Dedifferentiated amniotic fluid mesenchymal stem cell (primary cell): Measurements from ENCODE around the gene NRXN2.

ENCODE experiments used
- DNase-seq: peaks from one replicate; pipeline ENCODE4 v3.0.0-alpha.2; 2016; ENCODE audit errors: extremely low spot score

Gene NRXN2

DNA sequence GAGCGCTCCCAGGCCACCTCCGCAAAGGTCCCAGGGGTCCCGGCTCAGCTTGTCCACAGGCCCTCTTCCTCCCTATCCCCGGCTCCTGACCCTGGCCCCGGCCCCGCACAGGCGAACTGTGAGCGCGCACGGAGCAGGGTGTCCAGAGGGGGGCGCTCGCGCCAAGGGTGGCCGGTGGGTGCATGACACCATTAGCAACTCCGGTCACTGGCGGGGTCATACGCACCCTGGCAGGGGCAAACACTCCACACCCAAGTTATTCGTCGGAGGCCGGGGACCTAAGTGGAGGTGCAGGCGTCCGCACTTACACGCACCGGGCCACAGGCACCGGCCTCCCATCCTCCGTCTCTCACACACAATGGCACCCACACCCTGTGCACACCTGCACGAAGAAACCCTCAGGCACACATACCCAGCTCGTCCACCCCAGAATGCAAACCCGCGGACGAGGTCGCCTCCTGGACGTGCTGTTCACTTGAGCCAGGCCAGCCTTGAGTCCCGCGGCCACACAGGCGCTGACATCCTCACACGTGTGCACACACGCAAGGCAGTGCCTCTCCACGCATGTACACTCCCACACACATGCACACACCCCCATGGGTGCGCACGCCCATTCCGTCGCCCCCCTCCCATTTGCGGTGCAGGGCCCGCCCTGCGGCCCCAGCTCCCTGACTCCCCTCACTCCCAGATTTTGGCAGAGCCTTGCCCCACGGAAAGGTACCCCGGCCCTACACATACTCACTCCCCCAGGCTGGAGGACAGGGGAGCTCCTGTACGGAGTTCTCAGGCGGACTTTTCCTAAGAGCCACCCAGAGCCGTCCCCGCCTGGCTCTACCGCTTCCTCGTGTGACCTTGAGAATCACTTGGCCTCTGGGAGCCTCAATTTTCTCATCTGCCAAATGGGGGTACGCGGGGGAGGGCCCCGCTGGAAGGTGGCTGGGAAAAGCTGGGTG lies 20.9 kb upstream of the NRXN2 start, which contains the start of gene RASGRP2:
RASGRP2 (minus strand) TSS at position 552 of the 953 bp plus-strand sequence. CDS start 1,276 bp downstream, outside the sequence.
- DNase-seq: no peak

DNA sequence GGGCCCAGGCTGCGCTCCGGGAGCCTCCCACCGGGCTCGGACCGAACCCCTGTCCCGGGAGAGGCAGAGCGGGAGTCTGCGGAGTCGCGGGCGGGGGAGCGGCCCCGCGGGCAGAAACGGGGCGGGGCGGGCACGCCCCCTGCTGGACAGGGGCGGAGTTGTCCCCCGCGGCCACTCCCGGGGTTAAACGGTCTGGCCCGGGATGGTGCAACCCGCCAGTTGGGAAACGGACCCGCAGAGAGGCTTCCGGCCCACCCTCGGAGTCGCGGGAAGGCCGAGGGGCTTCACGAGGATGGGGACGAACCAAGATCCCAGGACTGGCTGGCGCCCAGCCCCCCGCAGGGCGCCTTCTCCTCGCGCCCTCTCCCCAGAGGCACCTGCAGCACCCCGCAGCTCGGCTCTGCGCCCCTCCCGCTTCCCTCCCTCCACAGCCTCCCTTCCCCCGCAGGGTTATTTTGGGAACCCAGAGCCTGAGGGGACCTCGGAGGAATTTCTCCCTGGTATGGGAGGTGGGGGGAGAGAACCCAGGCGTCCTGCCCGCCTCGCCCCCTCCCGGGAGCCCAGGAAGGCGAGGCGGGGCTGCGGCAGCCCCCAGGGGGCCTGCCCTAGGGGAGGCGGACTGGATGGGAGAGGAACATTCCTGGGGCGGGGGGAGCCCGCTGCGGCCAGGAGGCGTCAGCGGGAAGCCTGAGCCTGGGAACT lies 20.0 kb upstream of the NRXN2 start:
- no peak for DNase-seq

DNA sequence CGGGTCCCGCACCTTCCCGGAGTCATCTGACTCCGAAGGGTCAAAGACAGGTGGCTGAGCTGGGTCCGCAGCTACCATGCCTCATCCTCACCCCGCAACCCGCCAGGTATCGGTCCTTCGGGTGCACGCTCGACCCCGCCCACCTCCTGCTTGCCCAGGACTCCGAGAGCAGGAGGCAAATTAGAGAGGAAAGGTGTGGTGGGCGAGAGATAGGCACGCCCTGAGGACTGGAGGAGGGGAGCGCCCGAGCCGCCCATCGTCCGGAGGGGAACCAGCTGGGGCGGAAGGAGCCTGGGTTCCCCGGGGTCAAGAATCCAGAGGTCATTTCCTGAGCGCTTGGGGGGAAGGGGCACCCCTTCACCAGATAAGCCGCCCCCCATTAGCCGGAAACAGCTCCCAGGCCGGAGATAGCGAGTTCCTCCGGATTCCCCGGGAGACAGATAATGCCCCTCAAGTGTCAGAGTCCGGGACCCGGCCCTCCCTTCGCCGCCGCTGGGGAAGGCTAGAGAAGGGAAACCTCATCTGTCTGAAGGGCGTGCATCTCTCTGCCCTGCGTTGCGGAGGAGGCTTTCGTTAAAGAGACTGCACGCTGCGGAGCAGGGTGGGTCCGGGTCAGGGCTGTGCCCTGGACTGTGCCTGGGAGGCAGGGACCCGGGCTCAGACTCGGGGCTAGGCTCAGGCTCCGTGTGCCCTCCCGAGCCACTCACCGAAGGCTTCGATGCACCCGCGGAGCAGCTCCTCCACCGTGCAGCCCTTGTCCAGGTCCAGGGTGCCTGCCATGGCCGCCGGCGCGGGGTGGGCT lies 19.3 kb upstream of the NRXN2 start:
- DNase-seq: no peak

DNA sequence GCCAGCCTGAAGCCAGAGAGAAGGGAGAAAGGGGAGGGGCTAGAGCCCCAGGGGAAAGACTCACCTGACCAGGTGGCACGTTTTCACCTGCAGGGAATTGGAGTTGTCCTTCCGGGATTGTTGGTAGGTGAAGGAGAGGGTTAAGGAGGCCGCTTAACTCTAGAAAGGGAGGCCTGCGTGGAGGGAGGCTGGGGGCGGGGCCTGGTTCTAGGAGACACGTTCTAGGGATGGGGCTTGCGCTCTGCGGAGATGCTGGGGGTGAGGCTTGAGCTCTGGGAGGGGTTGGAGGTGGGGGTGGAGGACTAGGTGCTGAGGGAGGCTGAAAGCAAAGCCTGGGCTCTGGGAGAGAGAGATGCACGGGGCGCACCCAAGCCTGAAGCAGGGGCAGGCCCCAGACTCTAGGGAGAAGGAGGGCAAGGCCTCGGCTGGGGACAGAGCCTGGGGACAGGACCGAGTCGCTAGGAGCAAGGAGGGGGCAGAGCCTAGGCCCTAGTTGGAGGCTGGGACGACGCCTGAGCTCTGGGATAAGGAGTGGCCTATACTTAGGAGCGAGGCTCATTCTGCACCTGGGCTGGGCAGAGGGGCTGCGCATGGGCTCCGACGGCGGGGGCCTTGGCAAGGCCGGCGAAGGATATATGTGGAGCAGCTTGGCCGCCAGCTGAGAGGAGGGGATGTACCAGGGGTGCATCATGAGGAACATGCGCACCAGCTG lies 18.5 kb upstream of the NRXN2 start:
- DNase-seq: no peak

DNA sequence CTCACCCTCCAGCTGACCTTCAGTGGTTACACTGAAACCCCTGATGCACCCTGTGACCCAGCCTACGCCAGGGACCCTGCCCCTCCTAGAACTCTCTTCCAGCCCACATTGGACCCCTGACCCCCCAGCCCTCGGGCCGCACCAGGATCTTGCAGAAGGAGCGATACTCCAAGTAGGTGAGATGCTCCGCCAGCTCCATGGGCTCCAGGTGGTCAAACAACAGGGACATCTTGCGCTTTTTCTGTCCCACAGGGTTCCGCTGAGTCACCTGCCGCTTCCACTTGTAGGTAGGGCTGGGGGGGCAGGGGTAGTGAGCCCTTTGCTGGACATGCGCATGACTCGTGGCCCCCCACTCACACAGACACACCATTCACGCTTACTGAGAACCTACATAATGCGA lies 16.9 kb upstream of the NRXN2 start:
- DNase-seq: no peak

DNA sequence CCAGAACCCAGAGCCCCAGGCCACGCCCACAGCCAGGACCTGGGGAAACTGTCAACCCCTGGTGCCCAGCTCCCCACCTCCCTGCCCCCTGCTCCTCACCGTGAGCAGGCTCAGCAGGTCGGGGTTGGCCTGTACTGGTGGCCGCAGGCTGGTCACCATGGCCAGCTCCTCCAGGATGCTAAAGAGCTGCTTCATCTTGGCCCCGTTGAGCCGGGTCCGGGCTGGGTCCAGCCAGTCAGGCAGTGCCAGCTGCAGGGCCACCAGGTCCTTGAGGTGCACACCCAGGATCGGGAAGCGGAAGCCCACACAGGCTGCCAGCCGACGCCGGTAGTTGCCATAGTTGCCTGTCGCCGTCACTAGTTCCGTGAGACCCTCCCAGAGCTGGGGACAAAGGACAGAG lies 13.7 kb upstream of the NRXN2 start:
- DNase-seq: no peak

DNA sequence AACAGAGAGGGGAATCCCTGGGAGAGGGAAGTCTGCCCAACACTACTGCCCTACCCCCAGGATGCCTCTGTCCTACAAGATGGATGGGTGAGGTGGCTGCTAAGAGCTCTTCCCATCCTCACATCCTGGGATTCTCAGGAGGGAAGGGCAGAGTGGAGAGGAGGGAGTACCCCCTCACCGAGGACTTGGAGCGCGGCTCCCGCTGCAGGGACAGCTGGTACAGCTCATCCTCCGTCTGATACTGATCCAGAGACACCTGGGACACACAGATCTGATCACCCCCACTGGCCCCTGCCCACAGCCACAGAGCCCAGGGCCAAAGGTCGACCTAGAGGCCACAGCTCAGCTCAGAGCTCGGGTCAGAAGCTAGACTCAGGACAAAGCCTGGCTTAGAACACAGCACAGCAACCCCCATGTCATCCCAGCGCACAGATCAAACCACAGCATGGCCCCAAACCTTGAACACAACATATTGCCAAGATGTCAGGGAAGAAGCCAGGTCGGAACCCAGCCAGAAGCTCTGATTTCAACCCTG lies 12.8 kb upstream of the NRXN2 start:
- DNase-seq: no peak

DNA sequence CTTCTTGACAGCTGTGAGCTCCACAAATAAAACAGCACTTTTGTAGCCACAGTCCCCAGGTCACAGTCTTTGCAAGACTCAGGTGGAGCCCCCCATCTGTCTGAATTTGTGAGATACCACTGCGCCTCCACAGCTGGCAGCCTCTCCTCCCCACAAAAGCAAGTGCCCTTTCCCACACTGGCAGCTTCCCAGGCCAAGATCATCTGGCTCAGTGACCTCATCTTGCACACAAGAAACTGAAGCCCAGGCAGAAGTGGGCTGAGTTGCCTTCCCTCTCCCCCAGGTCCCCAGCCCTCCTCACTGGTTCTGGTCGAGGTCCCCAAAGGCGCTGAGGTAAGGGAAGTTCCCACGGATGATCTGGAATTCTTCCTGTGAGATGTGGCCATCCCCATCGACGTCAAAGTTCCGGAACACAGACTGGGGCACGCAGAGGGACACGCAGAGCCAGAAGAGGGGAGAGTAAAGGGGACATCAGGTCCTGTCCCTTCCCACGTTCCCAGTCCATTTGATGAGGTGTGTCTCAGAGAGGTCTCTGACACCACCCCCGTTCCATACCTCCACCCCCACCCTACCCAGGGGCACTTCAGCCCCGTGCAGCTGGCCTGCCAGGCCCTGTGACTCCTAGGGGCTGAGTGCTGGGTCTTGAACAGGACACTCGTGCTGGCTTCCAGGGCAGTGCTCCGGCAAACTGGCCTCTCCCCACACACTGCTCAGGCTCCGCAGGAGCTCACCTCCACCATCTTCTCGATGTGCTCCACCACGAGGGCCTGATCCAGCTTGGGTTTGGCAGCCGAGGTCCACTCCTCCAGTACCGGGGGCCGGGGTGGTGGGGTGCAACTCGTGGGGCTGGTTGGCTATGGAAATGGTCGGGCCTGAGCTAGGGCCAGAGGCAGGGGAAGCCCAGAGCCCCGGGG lies 12.1 kb upstream of the NRXN2 start:
- no peak for DNase-seq

DNA sequence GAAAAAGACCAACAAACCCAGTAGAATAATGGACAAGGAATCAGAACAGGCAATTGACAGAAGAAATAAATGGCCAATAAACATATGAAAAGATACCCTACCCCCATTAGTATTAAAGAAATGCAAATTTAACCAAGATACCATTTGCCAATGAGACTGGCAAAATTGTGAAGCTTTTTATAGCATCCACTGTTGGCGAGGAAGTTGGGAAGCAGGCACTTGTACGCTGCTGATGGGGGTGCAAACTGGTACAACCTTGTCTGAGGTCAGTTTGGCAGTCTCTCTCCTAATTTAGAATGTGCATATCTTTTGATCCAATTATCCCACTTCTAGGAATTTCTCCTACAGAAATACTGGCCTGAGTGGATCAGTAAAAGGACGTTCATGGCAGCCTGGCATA lies 8.6 kb upstream of the NRXN2 start:
- DNase-seq: no peak

DNA sequence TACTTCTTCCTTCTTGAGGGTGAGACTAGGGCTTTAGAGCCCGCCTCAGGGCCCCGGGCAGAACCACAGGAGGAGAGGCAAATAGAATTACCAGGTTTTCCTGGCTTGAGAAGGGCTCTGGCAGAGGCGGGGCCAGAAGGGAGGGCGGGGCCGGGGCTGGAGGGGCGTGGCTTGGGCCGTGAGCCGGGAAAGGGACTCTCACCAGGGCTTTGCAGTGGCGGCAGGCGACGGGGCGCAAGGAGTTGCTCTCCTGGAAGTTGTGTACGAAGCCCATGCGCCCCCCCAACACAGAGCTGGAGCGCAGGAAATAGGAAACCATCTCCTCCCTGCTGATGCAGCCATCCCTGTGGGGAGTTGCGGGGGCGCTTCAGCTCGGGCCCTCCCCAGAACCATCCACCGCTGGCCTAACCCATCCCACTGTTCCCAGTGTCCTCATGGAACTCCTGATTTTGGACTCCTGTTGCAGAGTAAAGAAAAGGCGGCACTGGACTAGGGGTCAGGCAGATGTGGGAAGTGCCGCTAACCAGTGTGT lies 6.9 kb upstream of the NRXN2 start:
- DNase-seq: no peak

DNA sequence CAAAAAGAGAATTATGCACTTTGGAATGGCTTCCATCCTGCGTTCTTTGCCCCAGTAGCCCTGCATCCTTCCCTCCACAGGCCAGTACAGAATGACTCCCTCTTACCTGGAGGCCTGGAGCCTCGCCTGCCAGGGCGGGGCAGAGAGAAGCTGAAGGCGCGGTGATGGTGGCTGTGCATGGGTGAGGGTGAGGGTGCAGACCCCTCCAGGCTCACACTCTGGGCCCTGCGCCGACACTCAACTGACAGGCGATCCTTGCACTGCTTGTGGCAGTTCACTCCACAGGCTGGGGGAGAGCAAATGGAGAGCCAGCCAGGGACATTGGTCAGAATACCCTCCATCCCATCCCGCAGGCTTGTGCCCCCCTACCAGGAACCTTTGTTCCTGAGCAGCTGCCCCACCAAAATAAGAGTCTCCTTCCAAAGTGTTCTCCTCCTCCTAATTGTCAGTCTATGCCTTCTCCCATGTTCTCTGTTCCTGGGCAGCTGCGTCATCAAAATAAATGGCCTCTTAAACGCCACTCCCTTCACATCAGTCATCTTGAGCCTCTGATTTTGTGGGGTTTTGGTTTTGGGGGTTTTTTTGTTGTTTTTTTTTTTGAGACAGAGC lies 5.9 kb upstream of the NRXN2 start:
- no peak for DNase-seq

DNA sequence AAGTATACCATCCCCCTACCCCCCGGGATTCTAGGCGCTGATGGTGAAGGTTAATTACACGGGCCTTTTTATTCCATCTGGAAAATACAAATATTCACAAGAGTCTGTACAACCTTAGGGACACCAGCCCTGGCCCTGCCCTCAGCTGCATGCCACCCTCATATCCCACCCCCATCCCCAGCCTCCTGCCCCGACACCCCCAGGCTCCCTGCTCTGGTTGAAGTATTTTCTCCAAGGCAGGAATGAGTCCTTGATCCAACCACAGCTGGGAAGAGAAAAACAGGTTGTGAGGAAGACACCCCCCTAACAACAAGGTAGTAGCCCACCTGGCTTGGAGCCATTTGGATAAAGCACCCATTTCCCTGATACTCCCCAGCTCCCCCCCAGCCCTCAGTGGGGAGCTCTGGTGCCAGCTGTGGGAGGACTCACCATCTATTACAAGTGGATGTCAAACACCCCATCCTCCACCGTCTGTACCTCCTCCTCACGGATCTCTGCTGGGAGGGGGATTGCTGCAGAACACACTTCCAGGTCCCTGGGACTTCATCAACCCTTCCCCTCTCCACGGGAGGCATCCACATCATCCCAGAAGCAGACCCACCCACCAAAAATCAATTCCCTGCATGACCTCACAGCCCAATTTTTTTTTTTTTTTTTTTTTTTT lies 4.0 kb upstream of the NRXN2 start:
- DNase-seq: no peak

DNA sequence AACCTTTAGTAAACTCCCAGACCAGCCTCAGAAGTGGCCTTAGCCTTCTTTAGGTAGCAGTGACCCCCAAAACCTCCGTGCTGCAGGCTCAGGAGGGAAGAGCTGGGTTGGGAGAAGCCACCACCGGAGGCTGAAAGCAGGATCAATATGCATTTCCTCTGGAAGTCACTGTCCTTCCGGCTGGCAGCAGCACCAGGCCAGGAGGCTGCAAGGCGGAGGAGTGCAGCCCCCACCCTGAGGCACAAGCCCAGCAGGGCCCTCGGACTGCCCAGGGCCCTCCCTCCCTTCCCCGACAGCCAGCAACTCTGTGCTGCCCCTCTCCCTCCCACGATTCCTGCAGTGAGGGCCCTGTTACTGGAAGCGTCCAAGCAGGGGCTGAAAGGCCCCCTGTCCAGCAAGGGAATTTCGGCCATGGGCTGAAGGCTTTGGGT lies 3.2 kb upstream of the NRXN2 start:
- no peak for DNase-seq

DNA sequence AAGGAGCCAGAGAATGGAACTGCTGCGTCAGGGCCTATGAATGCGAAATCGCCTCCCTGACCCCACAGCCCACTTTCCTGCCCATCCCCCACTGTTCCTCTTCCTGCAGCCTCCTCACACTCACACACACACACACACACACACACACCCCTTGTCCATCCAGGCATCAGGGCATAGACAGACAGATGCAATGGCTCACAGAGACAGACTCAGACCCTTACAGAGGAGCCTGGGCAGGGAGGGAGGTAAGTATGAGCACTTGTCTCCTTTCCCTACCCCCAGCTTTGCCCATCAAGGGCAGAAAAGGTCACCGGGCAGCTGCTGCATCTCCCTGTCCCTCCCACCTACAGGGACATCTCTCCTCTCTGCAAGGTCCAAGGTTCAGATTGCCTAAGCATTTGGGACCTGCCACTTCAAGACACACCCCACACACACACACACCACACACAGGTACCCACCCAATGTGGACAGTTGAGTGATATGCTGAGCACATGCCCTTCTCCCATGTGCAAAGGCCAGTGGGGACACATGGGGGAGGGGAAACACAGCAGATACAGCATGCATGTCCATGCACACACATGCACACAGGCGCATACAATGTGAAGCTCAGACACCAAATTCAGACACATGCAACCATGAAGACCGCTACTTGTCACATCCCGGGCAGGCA lies 2.0 kb upstream of the NRXN2 start:
- no peak for DNase-seq

DNA sequence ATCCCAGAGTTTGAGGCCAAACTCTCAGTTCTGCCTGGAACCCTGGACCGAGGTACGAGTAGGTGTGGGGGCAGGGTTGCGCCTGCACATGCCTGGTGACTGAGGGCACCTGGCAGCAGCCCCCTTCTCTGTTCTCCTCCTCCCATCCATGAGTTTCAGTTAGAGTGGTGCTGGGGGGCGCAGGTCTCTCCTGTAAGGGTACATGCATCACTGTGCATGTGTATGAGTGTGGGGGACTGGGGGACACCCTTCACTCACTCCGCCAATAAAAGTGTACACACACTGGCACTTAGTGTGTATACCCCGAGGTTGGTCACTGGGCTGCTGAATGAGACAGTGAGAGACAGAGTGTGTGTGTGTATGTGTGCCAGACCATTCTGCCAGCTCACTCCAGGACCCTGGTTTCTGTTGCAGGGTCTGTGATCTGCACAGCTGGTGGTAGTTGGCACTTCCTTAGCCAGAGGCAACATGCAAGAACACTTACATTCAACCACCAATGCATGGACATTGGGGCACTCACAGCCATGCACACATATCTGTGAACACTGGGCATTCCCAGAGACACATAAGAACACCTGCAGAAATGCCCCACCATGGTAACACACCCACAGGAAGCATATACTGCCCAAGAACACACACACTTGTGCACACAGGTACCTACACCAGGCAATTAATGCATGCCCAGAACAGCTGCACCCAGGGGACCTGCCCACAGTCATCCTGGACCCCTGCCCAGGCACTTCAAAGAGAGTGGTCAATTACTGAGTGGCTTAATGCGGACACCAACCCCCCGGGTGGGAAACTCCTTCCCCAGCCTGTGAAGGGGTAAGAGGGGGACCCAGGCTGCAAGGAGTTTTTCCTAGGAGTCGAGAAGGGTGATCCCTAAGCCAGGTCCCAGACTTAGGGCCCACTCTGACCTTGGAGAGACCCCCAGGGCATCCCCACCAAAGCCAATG lies 1.2 kb upstream of the NRXN2 start:
- DNase-seq: no peak

DNA sequence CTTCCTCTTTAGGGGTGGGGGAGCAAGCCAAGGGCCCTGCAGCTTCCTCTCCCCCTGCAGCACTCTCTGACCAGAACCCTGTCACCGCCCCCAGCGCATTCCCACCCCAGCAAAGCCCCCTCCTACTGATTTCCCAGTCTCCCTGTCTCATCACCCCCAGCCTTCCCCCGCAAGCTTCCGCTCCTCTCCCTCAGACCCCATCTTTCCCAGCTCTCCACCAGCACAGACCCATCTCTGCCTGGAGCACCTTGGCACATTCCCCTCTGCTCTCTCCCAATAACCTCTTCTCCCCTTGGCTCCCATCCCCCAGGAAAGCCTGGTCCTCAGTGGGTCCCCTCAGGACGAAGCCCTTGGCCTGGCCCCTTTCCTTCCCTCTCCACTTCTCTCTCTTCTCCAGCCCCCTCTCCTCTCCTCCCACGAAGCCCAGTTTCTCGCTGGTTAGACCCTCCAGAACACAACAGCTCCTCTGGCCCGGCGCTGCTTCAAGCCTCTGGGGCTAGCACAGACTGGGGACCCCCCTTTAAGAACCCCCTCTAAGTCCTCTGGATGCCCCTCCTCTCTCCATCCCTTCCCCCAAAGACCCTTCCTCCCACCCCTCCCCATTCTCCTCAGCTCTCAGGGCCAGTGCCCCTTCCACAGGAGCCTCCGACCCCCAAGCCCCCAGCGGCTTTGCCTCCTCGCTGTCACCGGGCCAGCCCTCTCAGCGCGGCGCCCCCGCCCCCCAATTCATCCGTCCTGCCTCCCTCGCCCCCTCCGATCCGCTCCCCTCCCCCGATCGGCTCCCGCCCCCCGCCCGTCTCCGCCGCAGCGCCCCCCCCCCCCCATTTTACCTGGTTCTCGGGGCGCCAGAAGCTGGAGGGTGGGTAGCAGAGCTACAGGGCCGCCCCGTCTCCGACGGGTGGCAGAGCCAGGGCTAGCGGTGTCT lies 594 bp downstream of the NRXN2 start:
- no peak for DNase-seq
